Stimulated activated CD4-positive, alpha-beta T cell treated with anti-CD3 and anti-CD28 coated beads, TNF-alpha, amount 100 ng/mL, for 4 hours (primary cell): ENCODE data around the gene MOSMO.
"Not testable (repeated sequence)": the region's sequence is repeated elsewhere in the genome, so short reads cannot be mapped to it uniquely, and the experiment has no call there.

ENCODE experiments used
- DNase-seq, 3 experiments: peaks; one replicate each; pipeline ENCODE4 v3.0.0-alpha.2; 2020; ENCODE audit warnings: low read depth in 3 of 3

The MOSMO gene

DNA sequence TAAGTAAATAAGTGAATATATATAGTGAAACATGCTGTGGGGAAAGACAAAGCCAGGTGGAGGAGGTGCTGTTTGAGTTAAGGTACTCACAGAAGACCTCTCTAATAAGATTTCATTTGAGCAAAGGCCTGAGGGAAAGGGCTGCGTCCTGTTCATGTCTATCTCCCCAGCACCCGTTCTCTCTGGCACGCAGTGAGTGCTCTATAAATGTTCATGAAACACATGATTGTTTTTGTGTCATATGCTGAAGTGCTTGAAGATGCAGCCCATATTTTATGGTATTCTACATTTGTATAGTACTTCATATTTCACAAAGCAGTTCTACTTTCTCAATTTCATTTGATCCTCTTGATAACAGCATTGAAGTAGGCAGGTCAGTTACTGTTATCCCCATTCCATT lies 85.4 kb downstream of the MOSMO start:
- no peak for DNase-seq

DNA sequence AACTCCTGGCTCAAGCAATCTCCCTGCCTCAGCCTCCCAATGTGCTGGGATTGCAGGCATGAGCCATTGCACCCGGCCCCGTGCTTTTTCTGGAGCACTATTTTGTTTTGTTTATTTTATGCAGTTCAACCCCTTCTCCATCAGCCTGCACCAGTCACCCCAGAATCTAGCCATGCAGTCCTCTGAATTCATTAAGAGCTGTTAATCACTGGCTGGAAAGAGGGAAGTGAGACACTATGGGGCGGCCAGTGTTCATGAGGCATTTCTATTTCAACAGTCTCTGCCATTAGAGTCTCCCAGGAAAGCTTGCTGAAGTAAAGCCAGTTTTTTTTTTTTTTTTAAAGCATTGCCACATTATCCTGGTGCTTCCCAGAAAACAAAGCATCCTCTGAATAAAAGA lies 86.1 kb downstream of the MOSMO start:
- DNase-seq, result no peak

DNA sequence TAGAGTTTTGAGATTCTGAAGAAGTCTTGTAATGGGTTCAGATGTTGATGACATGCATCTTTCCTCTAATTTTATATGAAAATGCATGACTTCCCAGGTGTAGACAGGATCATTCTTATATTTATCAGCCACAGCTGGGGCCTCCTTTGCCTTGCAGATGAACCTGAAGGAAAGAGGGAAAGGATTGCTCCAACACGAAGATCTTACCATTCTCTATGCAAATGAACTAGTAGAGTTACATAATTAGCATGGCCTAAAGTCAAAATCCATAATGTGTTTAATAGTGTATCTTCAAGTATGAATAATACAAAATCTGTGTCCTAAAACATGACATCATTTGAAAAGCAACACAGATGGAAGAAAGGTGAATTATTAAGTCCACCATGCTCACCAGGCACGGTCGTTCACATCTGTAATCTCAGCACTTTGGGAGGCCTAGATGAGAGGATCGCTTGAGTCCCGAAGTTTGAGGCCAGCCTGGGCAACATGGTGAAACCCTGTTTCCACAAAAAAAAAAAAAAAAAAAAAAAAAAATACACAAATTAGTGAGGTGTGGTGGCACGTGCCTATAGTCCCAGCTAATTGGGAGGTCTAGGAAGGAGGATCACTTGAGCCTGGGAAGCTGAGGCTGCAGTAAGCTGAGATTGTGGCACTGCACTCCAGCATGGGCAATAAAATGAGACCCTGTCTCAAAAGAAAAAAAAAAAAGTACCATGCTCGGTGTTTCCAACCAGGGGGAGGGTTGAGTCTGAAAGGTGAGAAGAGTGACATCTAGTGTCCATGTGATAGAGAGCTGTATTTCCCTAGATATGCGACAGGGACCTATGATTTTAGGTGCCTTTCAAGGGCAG lies 90.7 kb downstream of the MOSMO start:
- DNase-seq, result no peak

DNA sequence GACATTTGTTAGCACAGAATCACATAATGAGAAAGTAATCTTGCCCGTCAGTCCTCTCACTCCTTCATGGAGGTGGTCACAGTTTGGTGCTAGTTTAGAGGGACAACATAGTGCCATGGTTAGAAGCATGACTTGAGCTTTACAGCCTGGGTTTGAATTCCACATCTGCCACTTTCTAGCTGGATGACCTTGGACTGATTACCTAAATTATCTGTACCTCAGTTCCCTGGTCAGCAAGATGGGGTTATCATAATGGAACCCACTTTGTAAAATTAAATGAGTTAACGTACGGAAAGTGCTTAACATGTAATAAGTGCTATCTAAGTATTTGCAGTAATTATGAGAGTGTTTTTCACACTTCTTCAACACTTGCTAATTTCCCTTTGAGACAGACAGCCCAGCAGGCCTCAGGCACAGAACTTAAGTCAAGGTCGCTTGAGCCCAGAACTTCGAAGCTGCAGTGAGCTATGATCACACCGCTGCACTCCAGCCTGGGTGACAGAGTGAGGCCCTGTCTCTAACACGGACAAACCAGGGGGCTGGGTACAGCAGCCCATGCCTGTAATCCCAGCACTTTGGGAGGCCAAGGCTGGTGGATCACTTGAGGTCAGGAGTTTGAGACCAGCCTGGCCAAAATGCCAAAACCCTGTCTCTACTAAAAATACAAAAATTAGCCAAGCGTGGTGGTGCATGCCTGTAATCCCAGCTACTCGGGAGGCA lies 91.5 kb downstream of the MOSMO start:
- no peak for DNase-seq

DNA sequence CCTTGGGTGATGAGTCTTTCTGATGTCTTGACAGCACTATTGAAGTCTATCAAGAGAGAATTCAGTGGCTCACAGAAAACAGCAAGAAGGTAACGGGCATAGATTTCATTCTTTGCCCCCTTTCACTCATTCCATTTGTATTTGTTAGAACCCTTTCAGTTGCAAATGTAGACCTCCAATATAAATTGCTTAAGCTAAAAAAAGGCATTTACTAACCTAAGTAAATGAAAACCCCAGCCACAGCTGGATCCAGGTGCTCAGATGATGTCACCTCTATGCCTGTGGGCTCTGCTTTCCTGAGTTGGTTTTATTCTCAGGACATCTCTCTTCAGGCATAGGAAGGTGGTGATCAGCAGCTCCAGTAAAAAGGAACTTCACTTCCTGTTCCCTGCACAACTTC lies 95.5 kb downstream of the MOSMO start:
- no peak for DNase-seq

DNA sequence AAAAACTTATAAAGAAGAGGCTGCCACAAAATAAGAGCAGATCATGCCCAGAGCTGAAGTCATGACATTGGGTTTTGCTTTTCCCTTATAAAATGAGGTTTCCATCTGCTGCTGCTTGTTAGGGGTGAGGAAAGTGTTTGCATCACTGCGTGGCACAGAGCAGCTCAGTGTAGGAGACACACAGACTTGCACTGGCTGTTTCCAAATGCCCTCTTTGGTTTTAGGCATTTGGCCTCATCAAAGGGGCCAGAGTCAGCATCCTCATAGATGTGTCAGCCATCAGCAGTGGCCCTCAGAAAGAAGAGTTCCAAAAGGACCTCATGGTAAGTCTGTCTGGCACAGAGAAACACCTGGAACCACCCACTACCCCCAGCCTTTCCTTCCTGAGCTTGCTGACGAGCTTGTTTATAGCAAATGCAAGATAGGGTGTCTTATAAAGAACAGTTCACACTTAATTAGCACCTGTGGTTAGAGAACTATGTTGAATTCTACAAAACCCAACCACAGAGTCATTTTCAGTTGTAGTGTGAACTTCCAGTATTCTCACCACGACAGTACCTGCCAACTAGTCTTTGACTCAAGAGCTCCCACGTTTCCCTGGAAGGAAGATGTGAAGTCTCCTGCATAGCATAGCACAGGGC lies 101.5 kb downstream of the MOSMO start:
- no peak for DNase-seq

DNA sequence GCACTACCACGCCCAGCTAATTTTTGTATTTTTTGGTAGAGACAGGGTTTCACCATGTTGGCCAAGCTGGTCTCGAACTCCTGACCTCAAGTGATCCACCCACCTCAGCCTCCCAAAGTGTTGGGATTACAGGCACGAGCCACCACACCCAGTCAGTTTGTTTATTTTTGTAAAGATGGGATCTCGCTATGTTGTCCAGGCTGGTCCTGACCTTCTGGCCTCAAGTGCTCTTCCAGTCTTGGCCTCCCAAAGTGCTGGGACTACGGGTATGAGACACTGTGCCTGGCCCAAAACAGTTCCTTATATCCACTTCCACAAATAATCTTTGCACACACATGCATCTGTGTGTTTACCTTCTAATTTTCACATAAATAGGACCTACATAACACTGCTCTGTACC lies 103.7 kb downstream of the MOSMO start:
- DNase-seq, result not testable (repeated sequence)

DNA sequence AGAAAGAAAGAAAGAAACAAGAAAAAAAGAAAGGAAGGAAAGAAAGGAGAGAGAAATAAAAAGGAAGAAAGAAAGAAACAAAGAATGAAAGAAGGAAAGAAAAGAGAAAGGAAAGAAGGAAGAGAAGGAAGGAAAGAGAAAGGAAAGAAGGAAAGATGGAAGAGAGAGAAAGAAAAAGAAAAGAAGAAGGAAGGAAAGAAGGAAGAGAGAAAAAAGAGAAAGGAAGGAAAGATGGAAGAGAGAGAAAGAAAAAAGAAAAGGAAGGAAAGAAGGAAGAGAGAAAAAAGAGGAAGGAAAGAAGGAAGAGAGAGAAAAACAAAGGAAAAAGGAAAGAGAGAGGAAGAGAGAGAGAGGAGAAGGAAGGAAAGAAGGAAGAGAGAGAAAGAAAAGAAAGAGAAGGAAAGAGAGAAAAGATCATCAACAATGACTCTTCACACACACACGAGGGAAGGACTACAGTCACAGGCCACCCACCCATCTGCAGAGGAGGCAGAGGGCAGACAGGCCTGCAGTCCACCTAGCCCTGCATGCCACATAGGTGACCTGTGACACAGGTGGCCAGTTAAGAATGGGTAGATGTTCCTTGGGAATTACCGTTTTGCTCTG lies 108.3 kb downstream of the MOSMO start:
- DNase-seq, result no peak

DNA sequence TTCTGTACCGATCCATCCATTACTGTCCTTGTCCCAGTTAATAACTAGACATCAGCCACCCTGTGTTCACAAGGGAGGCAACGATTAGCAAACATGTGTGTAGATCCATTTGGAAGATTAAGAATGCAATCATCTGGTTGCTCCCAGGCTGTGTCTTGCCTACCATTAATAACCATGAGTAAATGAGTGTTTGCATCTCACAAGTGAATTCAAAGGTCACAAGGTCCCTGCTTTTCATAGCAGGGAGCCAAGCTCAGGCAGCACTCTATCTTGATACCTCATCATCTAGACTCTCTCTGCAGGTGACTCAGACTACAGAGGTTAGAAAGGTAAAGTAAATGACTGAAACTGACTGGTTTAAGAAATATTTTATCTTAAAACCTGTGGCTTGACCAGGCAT lies 109.7 kb downstream of the MOSMO start:
- no peak for DNase-seq

DNA sequence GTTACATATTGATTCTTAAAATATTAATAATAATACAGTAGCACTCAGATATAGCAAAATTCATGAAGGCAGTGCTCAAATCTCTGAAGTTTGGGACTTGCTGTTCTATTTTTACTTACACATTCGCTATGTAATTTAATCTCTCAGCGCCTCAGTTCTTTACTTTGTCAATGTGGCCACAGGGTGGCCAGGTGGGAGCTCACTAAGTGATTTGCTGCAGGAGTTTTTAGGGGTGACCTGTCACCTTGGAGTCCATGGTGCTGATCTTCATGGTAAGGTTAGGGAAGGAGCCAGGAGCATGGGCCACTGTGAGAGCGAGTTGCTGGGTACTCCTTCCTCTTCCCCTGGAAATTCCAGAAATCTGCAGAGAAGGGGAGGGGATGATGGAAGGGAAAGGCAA lies 112.5 kb downstream of the MOSMO start:
- no peak for DNase-seq

DNA sequence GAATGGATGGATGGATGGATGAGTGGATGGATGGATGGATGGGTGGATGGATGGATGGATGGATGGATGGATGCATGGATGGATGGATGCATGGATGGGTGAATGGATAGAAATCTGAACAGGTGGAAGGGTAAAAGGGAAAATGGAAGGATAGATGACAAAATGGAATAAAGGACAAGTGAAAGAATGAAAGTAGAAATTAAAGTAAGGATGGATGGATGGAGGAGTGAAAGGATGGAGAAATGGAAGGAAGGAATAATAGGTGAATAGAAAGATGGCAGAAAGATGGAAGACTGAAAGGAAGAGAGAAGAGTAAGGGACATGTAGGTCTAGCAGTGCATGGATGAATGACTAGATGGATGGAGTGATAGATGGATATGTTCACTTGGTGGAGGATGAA lies 114.3 kb downstream of the MOSMO start:
- no peak for DNase-seq

DNA sequence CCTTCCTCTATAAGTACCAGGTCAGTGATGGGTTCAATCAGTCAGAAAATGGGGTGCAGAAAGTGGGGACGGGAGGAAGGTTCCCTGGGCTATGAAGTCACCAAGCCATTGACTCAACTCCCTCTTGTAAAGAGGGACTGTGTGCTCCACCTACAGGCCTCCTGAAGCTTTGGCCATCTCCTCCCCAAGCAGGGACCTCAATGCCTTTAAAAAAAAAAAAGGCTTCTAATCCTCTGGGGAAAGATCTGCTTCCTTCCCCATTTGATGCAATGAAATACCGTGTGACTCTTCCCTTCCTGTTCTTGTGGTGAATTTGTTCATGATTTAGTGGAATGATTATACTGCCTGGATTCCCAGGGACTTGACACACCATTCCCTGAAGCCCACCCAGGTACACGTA lies 115.2 kb downstream of the MOSMO start:
- DNase-seq, result no peak

DNA sequence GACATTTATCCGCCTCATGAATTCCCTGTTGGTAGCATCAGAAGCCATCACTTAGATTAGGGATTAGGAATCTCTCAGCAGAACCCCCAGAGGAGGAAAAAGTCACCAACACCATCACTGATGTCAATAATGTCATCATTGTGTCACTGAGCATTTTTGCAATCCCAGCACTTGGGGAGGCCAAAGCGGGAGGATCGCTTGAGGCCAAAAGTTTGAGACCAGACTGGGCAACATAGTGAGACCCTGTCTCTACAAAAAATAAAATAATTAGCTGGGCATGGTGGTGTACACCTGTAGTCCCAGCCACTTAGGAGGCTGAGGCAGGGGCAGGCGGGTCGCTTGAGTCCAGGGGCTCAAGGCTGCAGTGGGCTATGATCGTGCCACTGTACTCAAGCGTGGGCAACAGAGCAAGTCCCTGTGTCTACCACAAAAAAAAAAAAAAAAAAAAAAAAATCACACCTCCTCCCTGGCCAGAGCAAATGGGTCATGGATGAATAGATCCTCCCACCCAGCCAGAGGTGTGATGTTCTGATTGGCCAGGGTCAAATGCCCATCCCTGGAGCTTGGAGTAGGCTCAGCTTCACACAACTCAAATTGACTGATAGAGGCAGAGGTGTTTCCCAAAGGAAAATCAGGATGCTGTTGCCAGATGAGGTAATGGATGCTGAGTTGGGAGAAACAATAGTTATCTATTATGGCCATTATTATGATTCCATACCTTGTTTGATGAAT lies 116.0 kb downstream of the MOSMO start:
- DNase-seq, result no peak

DNA sequence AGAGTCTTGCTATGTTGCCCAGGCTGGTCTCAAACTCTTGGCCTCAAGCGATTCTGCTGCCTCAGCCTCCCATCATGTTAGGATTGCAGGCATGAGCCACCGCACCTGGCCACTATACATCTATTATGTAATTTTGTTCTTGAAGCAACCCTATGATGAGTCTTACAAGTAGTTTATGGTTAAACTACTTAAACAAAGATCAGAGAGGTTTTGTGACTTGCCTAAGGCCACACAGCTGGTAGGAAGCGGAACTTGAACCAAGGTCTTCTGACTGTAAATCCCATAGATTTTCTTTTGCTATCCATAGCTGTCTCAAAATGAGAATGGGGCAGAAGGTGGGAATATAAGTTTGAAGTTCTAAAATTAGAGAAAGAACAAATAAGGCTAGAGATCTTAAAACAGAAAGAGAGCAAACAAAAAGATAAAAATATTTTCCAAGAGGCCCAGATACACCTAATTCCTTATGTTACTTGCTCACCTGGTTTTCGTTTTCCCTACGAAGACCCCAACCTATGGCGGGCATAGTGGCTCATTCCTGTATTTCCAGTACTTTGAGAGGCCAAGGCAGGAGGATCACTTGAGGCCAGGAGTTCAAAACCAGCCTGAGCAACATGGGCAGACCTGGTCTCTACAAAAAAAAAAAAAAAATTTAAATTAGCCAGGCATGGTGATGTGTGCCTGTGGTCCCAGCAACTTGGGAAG lies 116.8 kb downstream of the MOSMO start:
- DNase-seq, result no peak

DNA sequence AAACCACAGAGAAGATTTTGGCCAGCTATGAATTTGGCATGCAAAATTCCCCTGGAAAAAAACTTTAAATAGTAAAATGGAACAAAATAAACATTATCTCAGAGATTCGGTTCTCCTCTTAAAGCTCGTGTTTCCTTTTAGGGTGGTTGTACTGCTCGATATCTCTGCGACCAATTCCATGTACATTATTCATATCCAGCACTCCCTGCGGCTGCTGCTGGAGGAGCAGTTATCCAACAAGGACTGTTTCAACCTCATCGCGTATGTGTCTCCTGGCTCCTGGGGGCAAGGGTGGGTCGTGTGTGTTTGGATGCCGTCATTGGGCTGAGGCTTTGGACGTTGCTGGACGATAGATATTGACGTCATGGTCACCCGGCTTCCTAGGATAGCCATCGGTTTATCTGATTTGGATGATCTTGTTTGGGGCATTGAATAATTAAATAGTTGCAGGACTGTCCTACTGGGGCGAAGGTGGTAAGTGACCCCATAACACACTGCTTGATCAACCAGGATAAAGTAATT lies 118.2 kb downstream of the MOSMO start:
- no peak for DNase-seq

DNA sequence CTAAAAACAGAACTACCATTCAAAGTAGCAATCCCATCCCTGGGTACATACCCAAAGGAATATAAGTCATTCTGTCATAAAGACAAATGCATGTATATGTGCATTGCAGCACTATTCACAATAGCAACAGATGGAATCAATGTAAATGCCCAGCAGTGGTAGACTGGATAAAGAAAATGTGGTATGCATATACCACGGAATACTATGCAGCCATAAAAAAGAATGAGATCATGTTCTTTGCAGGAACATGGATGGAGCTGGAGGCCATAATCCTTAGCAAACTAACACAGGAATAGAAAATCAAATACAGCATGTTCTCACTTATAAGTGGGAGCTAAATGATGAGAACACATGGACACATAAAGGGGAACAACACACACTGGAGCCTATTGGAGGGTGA lies 120.6 kb downstream of the MOSMO start:
- not testable (repeated sequence) for DNase-seq

DNA sequence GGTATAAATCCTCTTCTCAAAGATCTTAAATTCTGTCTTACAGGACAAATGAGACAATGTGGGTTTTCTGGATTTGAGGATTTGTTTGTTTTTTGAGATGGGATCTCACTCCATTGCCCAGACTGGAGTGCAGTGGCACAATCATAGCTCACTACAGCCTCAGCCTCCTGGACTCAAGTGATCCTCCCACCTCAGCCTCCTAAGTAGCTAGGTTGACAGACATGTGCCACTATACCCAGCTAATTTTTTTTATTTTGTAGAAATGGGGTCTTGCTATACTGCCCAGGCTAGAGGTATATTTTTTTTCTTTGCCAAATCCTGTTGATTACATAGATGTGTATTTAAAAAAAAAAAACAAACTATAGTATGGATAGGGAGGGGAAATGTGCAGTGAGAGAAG lies 122.6 kb downstream of the MOSMO start:
- no peak for DNase-seq

DNA sequence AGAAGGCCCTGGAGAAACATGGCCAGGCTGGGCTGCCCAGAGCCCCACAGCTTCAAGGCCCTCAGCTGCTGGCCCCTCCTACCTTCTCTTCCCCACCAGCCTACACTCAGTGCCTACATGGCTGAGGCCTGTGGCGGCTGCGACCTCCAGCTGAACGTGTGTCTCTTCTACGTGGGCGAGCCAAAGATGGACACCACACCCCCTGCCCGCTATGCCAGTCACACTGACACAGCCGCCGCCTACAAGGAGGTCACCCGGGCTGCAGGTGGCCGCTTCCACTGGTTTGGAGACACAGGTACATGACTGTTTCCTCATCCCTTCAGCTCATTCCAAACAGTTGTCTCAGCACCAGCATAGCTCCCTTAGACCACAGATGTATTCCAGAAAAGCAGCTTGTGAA lies 124.9 kb downstream of the MOSMO start:
- DNase-seq, result no peak
